ENCODE data around the gene TEX264.
A peak's percentile ranks its signal among the peaks of the same experiment; 100 is the strongest.
"Not testable (repeated sequence)": the region's sequence is repeated elsewhere in the genome, so short reads cannot be mapped to it uniquely, and the experiment has no call there.

Gene TEX264, protein sequence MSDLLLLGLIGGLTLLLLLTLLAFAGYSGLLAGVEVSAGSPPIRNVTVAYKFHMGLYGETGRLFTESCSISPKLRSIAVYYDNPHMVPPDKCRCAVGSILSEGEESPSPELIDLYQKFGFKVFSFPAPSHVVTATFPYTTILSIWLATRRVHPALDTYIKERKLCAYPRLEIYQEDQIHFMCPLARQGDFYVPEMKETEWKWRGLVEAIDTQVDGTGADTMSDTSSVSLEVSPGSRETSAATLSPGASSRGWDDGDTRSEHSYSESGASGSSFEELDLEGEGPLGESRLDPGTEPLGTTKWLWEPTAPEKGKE

DNA sequence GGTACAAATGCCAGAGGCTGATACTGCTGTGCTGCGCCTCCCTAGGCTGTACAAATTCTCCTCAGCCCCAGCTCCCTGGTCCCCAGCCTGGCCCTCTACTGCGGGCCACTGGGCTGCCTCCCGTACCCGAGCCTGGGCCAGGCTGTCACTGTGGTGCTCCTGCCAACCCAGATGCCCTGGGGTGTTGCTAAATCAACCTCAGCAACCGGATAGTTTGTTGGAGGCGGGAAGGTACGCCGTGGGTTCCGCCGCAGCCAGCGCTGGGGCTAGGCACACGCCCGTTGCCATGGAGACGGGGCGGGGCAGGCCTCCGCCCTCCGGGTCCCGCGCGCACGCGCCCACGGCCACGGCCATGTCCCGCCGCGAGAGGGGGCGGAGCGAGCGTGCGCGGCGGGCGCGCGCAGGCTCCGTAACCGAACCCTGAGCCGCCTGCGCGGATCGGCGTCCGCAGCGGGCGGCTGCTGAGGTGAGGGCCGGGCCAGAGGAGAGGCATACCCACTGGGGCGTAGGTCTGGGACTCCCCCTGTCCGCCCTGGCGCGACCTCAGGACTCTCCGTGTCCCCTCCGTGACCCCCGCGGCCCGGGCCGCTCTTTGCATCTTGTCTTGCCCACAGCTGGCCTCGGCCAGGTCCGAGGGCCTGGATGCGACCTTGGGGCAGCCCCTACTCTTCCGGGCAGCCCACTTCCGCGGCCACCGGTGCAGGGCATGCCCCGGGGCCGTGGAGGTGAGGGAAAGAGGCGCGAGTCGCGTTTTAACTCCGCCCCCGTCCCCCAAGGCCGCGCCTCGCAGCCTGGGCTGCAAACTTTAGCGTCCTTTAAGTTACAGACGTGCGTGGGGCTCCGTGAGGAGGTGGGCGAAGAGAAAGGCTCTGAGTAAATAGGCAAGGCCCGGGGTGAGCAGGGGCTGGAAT, at the start of gene TEX264:
TEX264 (plus strand) TSS at position 430 of the 911 bp plus-strand sequence. CDS start 3,053 bp downstream, outside the sequence.
- H3K4me1 Mint-ChIP-seq (ENCODE audit: low read depth), result peaks cover 61% of the 10 kb centered on the region
- no peaks in the 10 kb centered on the region for H3K9me3 Mint-ChIP-seq
- H3K36me3 Mint-ChIP-seq (ENCODE audit: low read depth), result peaks cover 20% of the 10 kb centered on the region
- H3K27me3 Mint-ChIP-seq (ENCODE audit: low read depth), result no peaks in the 10 kb centered on the region
- H3K4me3 Mint-ChIP-seq, result peak within 1 kb of the TSS; percentile 87
- H3K27ac Mint-ChIP-seq, result peak within 1 kb of the TSS; percentile 89

DNA sequence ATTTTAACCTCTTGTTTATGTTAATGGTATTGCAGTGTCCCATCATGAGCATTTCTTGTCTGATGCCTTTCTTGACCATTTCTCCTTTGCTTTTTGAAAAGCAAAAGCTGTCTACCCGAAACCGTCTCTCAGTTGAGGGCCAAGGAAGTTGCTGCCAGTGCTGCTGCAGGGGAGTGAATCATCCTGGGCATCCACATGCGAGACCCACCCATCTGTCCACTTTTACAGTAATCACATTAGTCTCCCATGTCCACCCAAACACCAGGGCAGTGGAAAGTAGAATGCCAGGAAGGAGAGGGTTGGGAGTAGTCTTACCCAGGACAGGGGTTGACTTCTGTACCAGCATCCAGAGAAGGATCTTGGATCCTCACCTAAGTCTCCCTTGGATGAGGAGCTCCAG, 48.6 kb upstream of the TEX264 start:
- H3K4me1 Mint-ChIP-seq (ENCODE audit: low read depth), result peaks cover 5% of the 10 kb centered on the region
- no peak overlapping the region for H3K27ac Mint-ChIP-seq
- peaks cover 3% of the 10 kb centered on the region for H3K36me3 Mint-ChIP-seq (ENCODE audit: low read depth)
- no peaks in the 10 kb centered on the region for H3K27me3 Mint-ChIP-seq (ENCODE audit: low read depth)
- H3K9me3 Mint-ChIP-seq, result no peaks in the 10 kb centered on the region
- H3K4me3 Mint-ChIP-seq, result no peak overlapping the region

DNA sequence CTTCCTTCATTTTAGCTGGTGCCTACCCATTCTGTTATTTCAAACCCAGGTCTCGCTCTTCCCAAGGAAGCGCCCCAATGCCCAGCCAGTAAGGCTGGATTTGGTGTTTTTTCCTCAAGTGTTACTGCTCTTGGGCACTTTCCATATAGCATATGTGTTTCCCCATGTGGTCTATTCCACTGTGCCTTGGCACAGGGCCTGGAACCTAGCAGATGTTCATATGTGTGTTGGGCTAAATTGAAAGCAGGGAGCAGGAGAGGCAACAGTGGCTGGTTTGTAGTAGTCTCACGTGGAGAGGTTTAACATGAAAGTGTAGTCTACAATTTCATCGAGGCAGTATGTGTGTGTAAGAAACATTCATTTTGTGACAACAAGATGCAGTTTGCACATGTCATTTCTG, 48.2 kb upstream of the TEX264 start:
- Mint-ChIP-seq H3K9me3 (no peaks in the 10 kb centered on the region), H3K4me1 (ENCODE audit: low read depth) (peaks cover 5% of the 10 kb centered on the region), H3K27me3 (ENCODE audit: low read depth) (no peaks in the 10 kb centered on the region), H3K36me3 (ENCODE audit: low read depth) (peaks cover 6% of the 10 kb centered on the region), H3K27ac (no peak overlapping the region), H3K4me3 (no peak overlapping the region)

DNA sequence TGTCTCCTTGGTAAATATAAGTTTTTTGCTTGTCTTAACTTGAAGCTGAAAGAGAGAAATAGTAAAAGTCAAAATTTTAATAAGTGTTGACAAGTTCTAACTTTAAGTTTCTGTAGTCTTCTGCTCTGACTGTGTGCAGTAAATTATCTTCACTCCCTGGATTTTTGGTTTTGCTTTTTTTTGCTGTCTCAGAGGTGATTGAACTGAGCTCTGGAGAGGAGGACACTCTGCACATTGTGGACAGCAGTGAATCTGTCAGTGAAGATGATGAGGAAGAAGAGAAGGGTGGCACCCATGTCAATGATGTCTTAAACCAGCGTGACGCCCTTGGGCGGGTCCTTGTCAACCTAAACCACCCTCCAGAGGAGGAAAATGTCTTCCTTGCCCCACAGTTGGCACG, 40.5 kb upstream of the TEX264 start:
- H3K4me3 Mint-ChIP-seq, result no peak overlapping the region
- no peaks in the 10 kb centered on the region for H3K4me1 Mint-ChIP-seq (ENCODE audit: low read depth)
- H3K27me3 Mint-ChIP-seq (ENCODE audit: low read depth), result no peaks in the 10 kb centered on the region
- H3K27ac Mint-ChIP-seq, result no peak overlapping the region
- H3K36me3 Mint-ChIP-seq (ENCODE audit: low read depth), result peaks cover 39% of the 10 kb centered on the region
- H3K9me3 Mint-ChIP-seq, result no peaks in the 10 kb centered on the region

DNA sequence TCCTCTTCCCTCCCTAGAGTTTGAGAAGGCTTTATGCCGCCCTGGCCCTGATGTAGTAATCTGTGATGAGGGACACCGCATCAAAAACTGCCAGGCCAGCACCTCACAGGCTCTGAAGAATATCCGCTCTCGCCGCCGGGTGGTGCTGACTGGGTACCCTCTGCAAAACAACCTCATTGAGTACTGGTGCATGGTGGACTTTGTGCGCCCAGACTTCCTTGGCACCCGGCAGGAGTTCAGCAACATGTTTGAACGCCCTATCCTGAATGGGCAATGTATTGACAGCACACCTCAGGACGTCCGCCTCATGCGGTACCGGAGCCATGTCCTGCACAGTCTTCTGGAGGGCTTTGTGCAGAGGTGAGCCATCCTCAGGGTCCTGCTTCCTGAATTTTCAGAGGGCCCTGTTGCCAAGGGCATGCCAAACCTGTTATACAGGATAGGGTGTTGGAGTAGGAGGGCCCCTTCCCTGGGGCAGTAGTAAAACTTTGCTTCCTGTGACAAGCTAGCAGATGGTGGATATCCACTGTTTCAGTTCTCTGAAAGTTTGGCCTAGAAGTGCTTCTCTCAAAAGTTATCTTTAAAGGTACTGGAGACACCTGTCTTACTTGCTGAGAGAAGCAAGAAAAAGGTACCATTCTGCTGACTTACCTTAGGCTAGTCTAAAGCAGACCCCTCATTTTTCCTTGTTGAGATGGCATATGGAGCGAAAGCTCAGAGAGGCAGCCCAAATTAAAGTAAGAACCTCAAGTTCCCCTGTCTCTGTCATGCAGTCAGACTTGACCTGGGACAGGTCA, 33.7 kb upstream of the TEX264 start:
- H3K9me3 Mint-ChIP-seq, result no peaks in the 10 kb centered on the region
- H3K36me3 Mint-ChIP-seq (ENCODE audit: low read depth), result peaks cover 40% of the 10 kb centered on the region
- H3K27me3 Mint-ChIP-seq (ENCODE audit: low read depth), result no peaks in the 10 kb centered on the region
- peaks cover 1% of the 10 kb centered on the region for H3K4me1 Mint-ChIP-seq (ENCODE audit: low read depth)
- H3K4me3 Mint-ChIP-seq, result no peak overlapping the region
- H3K27ac Mint-ChIP-seq, result no peak overlapping the region

DNA sequence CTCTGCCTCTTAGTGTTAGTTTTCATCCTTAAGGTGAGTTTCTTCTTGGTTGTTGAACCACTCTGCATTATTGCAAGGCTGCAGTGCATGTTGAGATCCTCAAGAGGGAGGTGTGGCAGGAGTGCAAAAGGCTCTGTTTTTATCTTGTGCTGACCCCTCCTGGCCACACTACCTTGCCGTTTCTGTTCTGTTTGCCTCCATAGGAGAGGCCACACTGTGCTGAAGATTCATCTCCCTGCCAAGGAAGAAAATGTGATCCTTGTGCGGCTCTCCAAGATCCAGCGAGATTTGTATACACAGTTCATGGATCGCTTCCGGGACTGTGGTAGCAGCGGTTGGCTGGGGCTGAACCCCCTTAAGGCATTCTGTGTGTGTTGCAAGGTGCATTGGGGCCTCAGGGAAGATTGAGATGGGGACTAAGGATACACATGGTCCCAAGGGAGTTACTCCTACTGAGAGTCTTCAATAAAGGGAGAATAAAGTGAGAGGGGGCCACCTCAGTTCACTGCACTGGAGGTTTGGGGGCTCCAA, 33.0 kb upstream of the TEX264 start:
- Mint-ChIP-seq H3K4me1 (ENCODE audit: low read depth) (peaks cover 4% of the 10 kb centered on the region), H3K9me3 (no peaks in the 10 kb centered on the region), H3K27ac (no peak overlapping the region), H3K36me3 (ENCODE audit: low read depth) (peaks cover 42% of the 10 kb centered on the region), H3K4me3 (no peak overlapping the region), H3K27me3 (ENCODE audit: low read depth) (no peaks in the 10 kb centered on the region)

DNA sequence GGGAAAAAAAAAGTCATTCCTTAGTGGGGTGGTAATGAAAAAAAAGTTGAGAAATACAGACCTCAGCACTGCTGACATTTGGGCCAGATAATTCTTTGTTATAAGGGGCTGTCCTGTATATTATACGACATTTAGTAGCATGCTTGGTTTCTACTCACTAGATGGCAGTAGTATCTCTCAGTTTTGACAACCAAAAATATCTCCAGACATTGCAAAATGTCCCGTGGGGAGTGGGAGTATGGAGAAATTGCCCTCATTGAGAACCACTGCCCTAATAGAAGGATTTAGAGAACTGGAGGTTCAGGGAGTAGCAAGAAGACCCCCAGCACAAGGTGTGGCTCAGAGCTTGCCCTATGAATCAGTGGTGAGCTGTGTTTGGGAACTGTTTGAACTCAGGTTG, 28.6 kb upstream of the TEX264 start:
- Mint-ChIP-seq H3K9me3 (no peaks in the 10 kb centered on the region), H3K36me3 (ENCODE audit: low read depth) (peaks cover 51% of the 10 kb centered on the region), H3K27me3 (ENCODE audit: low read depth) (no peaks in the 10 kb centered on the region), H3K27ac (peak overlapping the region; percentile 20), H3K4me3 (no peak overlapping the region), H3K4me1 (ENCODE audit: low read depth) (peaks cover 4% of the 10 kb centered on the region)

DNA sequence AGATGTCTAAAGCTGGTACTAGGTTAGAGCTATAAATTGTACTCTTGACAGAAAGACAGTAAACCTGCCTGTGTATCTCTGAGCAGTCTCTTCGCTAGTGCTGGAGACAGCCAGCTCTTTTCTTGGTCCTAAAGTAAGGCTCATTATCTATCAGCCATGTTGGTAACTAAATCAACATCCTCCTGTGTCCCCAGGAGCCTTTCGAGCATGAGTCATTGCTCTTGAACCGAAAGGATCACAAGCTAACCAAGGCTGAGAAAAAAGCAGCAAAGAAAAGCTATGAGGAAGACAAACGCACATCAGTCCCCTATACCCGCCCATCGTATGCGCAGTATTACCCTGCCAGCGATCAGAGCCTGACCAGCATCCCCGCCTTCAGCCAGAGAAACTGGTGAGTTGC, 25.0 kb upstream of the TEX264 start:
- Mint-ChIP-seq H3K36me3 (ENCODE audit: low read depth) (peaks cover 66% of the 10 kb centered on the region), H3K27ac (no peak overlapping the region), H3K9me3 (no peaks in the 10 kb centered on the region), H3K4me1 (ENCODE audit: low read depth) (peaks cover 4% of the 10 kb centered on the region), H3K27me3 (ENCODE audit: low read depth) (no peaks in the 10 kb centered on the region), H3K4me3 (no peak overlapping the region)

DNA sequence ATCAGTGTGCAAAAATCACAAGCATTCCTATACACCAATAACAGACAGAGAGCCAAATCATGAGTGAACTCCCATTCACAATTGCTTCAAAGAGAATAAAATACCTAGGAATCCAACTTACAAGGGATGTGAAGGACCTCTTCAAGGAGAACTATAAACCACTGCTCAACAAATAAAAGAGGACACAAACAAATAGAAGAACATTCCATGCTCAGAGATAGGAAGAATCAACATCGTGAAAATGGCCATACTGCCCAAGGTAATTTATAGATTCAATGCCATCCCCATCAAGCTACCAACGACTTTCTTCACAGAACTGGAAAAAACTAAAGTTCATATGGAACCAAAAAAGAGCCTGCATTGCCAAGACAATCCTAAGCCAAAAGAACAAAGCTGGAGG, 18.9 kb upstream of the TEX264 start:
- H3K4me3 Mint-ChIP-seq; H3K9me3 Mint-ChIP-seq; H3K27ac Mint-ChIP-seq; H3K27me3 Mint-ChIP-seq (ENCODE audit: low read depth); H3K4me1 Mint-ChIP-seq (ENCODE audit: low read depth): not testable (repeated sequence)
- peaks cover 54% of the 10 kb centered on the region for H3K36me3 Mint-ChIP-seq (ENCODE audit: low read depth)

DNA sequence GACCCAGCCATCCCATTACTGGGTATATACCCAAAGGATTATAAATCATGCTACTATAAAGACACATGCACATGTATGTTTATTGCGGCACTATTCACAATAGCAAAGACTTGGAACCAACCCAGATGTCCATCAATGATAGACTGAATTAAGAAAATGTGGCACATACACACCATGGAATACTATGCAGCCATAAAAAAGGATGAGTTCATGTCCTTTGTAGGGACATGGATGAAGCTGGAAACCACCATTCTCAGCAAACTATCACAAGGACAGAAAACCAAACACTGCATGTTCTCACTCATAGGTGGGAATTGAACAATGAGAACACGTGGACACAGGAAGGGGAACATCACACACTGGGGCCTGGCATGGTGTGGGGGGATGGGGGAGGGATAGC, 17.6 kb upstream of the TEX264 start:
- H3K9me3 Mint-ChIP-seq; H3K4me1 Mint-ChIP-seq (ENCODE audit: low read depth); H3K27ac Mint-ChIP-seq; H3K4me3 Mint-ChIP-seq; H3K27me3 Mint-ChIP-seq (ENCODE audit: low read depth): not testable (repeated sequence)
- peaks cover 53% of the 10 kb centered on the region for H3K36me3 Mint-ChIP-seq (ENCODE audit: low read depth)

DNA sequence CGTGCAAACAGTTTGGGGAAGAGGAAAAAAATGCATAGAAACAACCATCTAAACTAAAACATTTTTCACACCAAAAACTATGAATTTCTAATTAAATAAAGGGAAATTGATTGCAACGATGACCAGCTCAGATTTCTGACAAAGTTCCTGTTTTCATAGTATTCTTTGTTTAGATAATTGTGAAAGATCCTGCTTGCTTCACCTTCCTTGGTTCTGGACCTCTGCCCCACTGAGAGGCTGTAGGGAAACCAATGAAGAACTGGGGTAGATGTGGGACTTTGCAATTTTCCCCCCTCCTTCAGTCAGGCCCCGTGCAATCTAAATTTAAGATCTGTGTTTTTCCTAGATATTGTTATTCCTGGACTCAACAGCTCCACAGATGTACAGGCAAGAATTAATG, 13.8 kb upstream of the TEX264 start:
- H3K4me3 Mint-ChIP-seq, result no peak overlapping the region
- no peaks in the 10 kb centered on the region for H3K9me3 Mint-ChIP-seq
- peaks cover 41% of the 10 kb centered on the region for H3K36me3 Mint-ChIP-seq (ENCODE audit: low read depth)
- no peaks in the 10 kb centered on the region for H3K4me1 Mint-ChIP-seq (ENCODE audit: low read depth)
- H3K27ac Mint-ChIP-seq, result no peak overlapping the region
- no peaks in the 10 kb centered on the region for H3K27me3 Mint-ChIP-seq (ENCODE audit: low read depth)

DNA sequence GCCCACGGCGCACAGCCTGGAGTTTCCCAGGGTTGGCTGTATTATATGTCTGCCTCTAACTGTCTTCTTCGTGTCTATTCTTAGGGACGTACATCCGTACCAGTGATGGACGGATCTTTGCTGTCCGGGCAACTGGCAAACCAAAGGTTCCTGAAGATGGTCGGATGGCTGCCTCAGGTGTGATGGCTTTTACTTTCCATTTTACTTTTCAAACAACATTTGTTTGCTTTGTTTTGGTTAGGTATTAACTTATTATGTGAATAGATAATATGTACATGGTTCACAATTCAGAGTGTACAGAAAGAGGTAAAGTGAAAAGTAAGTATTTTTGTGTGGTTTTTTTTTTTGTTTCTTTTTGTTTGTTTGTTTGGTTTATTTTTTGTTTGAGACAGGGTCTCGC, 11.1 kb upstream of the TEX264 start:
- Mint-ChIP-seq H3K27ac (no peak overlapping the region), H3K9me3 (no peaks in the 10 kb centered on the region), H3K4me3 (no peak overlapping the region), H3K4me1 (ENCODE audit: low read depth) (no peaks in the 10 kb centered on the region), H3K36me3 (ENCODE audit: low read depth) (peaks cover 44% of the 10 kb centered on the region), H3K27me3 (ENCODE audit: low read depth) (no peaks in the 10 kb centered on the region)

DNA sequence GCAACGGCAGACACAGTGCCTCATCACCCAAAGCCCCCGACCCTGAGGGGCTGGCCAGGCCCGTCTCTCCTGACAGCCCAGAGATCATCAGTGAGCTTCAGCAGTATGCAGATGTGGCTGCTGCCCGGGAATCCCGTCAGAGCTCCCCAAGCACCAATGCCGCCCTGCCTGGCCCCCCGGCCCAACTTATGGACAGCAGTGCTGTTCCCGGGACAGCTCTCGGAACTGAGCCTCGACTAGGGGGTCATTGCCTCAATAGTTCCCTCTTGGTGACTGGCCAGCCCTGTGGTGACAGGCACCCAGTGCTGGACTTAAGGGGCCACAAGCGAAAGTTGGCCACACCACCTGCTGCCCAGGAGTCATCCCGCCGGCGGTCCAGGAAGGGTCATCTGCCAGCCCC, 8.6 kb upstream of the TEX264 start:
- Mint-ChIP-seq H3K36me3 (ENCODE audit: low read depth) (peaks cover 40% of the 10 kb centered on the region), H3K27ac (no peak overlapping the region), H3K4me1 (ENCODE audit: low read depth) (no peaks in the 10 kb centered on the region), H3K9me3 (no peaks in the 10 kb centered on the region), H3K27me3 (ENCODE audit: low read depth) (no peaks in the 10 kb centered on the region), H3K4me3 (no peak overlapping the region)

DNA sequence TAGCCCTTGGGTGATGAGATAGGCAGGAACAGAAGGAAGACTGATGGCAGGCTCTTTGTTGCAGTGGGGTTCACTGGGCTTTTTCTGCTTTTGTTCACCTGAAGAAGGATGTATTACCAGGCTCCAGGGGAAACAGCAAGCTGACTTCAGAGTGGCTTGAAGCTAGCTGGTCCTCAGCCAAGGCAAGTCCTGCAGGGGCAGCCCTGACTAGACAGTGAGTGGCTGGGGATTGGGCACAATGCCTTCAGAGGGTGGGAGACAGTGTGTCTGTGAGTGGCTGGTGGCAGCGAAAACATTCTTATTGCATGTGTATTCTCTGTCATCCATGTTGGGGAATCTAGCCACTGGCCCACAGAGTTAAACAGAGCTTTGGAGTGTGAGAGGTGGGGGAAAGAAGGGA, 2.3 kb upstream of the TEX264 start:
- no peaks in the 10 kb centered on the region for H3K9me3 Mint-ChIP-seq
- no peaks in the 10 kb centered on the region for H3K27me3 Mint-ChIP-seq (ENCODE audit: low read depth)
- no peak overlapping the region for H3K4me3 Mint-ChIP-seq
- peaks cover 38% of the 10 kb centered on the region for H3K4me1 Mint-ChIP-seq (ENCODE audit: low read depth)
- peaks cover 15% of the 10 kb centered on the region for H3K36me3 Mint-ChIP-seq (ENCODE audit: low read depth)
- no peak overlapping the region for H3K27ac Mint-ChIP-seq
